Uterus (tissue), 2 donors: ENCODE data around the gene PUDP.
"Not testable (repeated sequence)": the region's sequence is repeated elsewhere in the genome, so short reads cannot be mapped to it uniquely, and the experiment has no call there.

Experiments used
- POLR2A ChIP-seq, 2 donors: fragments of 450-650 bp; IDR thresholded peaks; one replicate each; pipeline ENCODE4 v1.6.1; 2016; ENCODE audit warnings: antibody characterized with exemption in 2 of 2, mild to moderate bottlenecking in 1 of 2, moderate library complexity in 1 of 2
- TF ChIP-seq, protein P1 (sequence below), 4 experiments: fragments of 200-600 bp in 2 of 4; fragments of 450-650 bp in 2 of 4; sonication (generic) in 2 of 4; IDR thresholded peaks; one replicate each; pipeline ENCODE4 v1.5.1; 2016 to 2019; ENCODE audit warnings: antibody characterized with exemption in 4 of 4, mild to moderate bottlenecking in 2 of 4, moderate library complexity in 1 of 4

DNA sequence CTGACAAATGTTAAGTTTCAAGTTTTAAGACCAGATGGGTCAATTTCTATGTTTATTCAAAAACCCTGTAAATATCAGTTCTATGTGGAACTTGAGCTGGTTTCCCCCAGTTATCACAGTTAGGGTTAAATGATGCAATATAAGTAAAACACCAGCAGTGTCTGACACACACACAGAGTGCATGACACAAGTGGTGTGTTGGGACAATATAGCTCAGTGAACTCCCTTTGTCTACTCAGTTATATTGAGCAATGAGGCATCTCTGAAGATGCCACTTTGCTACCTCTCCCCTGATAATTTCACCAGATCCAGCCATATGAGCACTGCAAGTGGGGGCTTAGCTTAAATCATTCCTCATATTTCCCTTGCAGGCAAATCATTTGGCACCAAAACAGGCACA is 140.6 kb downstream of the PUDP start:
- TF ChIP-seq, protein P1, sequence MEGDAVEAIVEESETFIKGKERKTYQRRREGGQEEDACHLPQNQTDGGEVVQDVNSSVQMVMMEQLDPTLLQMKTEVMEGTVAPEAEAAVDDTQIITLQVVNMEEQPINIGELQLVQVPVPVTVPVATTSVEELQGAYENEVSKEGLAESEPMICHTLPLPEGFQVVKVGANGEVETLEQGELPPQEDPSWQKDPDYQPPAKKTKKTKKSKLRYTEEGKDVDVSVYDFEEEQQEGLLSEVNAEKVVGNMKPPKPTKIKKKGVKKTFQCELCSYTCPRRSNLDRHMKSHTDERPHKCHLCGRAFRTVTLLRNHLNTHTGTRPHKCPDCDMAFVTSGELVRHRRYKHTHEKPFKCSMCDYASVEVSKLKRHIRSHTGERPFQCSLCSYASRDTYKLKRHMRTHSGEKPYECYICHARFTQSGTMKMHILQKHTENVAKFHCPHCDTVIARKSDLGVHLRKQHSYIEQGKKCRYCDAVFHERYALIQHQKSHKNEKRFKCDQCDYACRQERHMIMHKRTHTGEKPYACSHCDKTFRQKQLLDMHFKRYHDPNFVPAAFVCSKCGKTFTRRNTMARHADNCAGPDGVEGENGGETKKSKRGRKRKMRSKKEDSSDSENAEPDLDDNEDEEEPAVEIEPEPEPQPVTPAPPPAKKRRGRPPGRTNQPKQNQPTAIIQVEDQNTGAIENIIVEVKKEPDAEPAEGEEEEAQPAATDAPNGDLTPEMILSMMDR (IDR thresholded peaks at IDR 0.05), result not testable (repeated sequence)
- not testable (repeated sequence) for TF ChIP-seq POLR2A (IDR thresholded peaks at IDR 0.05)
